GM12873 (cell line): Measurements from ENCODE around the gene RIN3.

Experiments
- CTCF ChIP-seq: IDR thresholded peaks from 2 replicates; pipeline ENCODE4 v1.5.1; 2012; ENCODE audit warnings: low read depth, mild to moderate bottlenecking, moderate library complexity, low read length, control low read depth; ENCODE audit not compliant: insufficient read depth; ENCODE audit errors: missing control alignments

RIN3 gene

DNA sequence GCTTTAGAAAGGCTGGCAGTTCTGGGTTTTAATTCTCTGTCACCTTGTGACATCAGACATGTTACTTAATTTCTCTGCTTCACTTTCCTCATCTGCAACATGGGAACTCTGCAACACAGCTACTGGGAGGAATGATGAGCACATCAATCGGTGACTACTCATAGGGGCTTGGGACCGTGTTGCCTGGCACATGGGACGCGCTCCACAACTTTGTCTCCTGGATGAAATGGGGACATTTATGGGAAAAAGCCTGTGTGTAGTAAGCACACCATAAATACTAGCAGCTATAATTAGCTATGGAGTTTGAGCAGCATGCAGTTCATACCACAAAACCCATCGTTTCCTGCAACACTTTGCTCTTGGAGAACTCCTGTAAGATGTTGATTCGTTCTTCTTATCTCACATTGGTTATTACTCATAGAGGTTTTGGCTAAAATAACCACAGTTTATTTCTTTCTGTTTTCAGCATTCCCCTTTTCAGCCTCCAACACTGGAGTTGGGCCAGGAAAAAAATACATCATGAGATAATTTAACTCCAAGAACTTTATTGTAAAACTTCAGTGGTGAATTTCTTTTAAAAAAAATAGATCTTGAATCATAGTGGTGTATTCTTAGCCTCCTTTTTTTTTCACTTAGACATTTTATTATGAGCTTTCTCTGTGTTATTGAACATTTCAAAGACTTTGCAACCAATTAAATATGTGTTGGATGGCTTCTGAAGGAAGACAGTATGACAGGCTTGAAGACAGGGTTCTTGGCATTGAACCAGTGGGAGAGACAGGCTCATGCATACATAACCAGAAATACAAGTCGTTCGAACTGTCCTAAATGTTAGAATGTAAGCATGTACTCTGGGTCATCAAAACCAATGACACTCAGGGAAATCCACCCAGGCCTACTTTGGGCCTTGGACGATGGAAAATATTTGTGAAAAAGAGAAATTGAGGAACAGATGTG lies 72.7 kb downstream of the RIN3 start:
- no peak for TF ChIP-seq CTCF

DNA sequence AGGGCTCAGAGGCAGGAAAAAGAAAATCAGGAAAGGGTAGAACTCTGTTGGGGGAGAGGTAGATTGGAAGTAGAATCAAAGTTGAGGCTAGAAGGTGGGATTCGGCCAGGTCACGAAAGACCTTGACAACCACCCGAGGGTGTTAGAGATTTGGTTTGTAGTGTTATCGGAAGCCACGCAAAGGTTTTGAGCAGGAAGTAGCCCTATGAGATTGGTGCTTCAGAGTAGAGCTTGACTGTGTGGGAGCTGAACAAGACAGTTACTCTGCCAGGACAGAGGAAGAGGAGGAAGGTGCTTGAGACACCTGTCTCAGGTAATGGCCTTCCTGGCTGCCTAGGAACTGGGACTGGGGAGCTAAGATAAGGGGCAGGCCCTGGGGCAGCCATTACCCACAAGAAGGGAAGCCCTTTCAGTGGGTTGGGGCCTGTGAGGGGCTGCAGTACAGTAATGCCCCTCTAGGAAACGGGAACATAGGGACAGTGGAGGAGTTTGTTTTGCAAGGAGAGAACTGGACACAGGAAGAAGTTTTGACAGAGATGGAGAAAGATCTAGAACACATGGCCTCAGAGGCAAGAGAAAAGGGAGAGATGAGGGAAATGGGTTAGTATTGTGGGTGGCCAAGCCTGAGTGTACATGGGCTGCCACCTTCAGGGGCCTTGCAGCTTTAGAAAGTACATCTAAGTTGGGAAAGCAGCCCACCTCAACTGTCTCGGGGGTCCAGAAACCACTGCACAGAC lies 73.5 kb downstream of the RIN3 start:
- no peak for TF ChIP-seq CTCF

DNA sequence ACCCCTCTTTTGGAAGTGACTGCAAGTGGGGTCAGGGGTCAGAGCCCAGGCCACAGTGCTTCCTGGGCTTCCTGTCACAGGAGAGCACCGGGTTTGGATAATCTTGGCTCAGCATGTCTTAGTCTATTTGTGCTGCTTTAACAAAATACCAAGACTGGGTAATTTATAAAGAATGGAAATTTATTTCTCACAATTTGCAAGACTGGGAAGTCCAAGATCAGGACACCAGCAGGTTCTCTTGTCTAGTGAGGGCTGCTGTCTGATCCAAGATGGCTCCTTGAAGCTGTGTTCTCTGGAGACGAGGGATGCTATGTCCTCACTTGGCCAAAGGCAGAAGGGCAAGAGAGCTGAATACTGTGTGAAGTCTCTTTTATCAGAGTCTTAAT lies 74.1 kb downstream of the RIN3 start:
- TF ChIP-seq CTCF, result no peak

DNA sequence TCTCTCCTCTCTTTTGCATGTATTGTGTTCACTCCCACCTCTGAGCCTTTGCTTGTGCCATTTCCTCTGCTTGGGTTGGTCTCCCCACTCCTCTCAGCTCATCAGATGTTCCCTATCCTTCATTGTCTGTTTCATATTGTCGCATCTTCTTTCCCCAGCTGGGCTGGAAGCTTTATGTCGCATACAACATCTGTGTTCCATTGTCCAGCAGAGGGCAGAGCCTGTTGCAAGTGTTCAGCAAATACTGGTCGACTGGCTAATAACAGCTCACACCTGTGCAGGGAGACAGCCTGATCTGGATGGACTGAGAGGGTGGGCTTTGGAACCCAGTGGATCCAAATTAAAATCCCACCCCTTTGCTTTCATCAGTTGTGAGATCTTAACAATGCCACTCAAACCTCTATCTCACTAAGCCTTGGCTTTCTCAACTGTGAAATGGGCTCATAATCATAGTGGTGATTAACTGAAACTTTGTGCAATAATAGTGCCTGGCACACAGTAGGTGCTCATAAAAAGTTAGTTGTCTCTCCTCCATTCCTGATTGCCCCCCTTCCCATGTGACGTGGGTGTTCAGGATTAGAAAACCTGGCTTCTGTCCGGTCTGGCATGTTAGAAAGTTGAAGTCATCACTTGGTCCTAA lies 75.8 kb downstream of the RIN3 start:
- TF ChIP-seq CTCF, result peak; percentile 77

DNA sequence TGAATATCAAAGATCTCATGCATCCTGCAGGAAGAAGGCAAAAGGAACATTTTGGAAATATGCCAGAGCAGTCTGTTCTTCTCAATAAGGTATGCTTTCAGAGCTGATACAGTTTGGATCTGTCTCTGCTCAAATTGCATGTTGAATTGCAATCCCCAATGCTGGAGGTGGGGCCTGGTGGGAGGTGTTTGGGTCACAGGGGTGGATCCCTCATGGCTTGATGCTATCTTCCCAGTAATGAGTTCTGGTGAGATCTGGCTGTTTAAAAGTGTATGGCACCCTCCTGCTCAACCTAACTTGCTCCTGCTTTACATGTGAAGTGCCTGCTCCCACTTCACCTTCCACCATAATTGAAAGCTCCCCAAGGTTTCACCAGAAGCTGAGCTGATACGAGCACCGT lies 76.6 kb downstream of the RIN3 start:
- no peak for TF ChIP-seq CTCF

DNA sequence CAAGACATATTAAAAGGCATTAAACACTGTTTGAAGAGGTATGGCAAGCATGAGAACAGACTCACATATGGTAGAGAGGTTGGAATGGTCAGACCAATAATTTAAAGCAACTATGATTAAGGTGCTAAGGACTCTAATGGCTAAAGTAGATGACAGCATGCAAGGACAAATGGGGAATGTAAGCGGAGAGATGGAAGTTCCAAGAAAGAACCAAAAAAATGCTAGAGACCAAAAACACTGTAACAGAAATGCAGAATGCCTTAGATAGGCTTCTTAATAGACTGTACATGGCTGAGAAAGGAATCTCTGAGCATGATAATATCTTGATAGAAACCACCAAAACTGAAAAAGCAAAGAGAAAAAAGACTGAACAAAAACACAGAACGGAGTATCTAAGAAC lies 77.4 kb downstream of the RIN3 start:
- no peak for TF ChIP-seq CTCF

- TF ChIP-seq CTCF, result no peak
Observed at GRCh38 chr14:92591346-92591745, 77.8 kb downstream of the RIN3 start.
